Hematopoietic multipotent progenitor cell treated with erythropoietin and hydrocortisone succinate and interleukin-3 and kit ligand, for 17 days (in vitro differentiated cells): Measurements from ENCODE around the gene CCDC38.

Experiments
- DNase-seq: peaks from one replicate; pipeline ENCODE4 v3.0.0-alpha.2; 2015; ENCODE audit warnings: low spot score

CCDC38 gene

GRCh38 chr12:95836185-95836609 is 106.2 kb downstream of the CCDC38 start:
- no peak for DNase-seq

GRCh38 chr12:95834572-95834971 is 107.8 kb downstream of the CCDC38 start:
- no peak for DNase-seq

GRCh38 chr12:95830335-95831089 is 111.9 kb downstream of the CCDC38 start:
- no peak for DNase-seq

GRCh38 chr12:95829395-95829794 is 113.0 kb downstream of the CCDC38 start:
- DNase-seq: no peak

- DNase-seq: peak; percentile 20
These were observed 122.2 kb downstream of the CCDC38 start for GRCh38 chr12:95820096-95820703.
